ENCODE data around the gene DCANP1. TPM values are rescaled to one million over a fixed set of nuclear protein-coding genes. Genes with fewer than 3 reads are reported as not detected.

Gene DCANP1
- total RNA-seq, 1 experiment from 2014 or later: not detected

- TF ChIP-seq MYBL2 (CRISPR knock-in tag; IDR thresholded peaks at IDR 0.05): 0 out of 2 replicates have a peak, but pooled peaks have one; percentile 2
- TF ChIP-seq GABPB1 (CRISPR knock-in tag; IDR thresholded peaks at IDR 0.05): peak; percentile 56; the same call in 1 of the 2 replicates
- TF ChIP-seq, protein P1, sequence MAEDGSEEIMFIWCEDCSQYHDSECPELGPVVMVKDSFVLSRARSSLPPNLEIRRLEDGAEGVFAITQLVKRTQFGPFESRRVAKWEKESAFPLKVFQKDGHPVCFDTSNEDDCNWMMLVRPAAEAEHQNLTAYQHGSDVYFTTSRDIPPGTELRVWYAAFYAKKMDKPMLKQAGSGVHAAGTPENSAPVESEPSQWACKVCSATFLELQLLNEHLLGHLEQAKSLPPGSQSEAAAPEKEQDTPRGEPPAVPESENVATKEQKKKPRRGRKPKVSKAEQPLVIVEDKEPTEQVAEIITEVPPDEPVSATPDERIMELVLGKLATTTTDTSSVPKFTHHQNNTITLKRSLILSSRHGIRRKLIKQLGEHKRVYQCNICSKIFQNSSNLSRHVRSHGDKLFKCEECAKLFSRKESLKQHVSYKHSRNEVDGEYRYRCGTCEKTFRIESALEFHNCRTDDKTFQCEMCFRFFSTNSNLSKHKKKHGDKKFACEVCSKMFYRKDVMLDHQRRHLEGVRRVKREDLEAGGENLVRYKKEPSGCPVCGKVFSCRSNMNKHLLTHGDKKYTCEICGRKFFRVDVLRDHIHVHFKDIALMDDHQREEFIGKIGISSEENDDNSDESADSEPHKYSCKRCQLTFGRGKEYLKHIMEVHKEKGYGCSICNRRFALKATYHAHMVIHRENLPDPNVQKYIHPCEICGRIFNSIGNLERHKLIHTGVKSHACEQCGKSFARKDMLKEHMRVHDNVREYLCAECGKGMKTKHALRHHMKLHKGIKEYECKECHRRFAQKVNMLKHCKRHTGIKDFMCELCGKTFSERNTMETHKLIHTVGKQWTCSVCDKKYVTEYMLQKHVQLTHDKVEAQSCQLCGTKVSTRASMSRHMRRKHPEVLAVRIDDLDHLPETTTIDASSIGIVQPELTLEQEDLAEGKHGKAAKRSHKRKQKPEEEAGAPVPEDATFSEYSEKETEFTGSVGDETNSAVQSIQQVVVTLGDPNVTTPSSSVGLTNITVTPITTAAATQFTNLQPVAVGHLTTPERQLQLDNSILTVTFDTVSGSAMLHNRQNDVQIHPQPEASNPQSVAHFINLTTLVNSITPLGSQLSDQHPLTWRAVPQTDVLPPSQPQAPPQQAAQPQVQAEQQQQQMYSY (CRISPR knock-in tag; IDR thresholded peaks at IDR 0.05): no peak
- TF ChIP-seq TEAD1 (CRISPR knock-in tag; IDR thresholded peaks at IDR 0.05): no peak
- 0 out of 2 replicates have a peak, but pooled peaks have one; percentile 21 for TF ChIP-seq CREB1 (CRISPR knock-in tag; IDR thresholded peaks at IDR 0.05)
- TF ChIP-seq FOXK1 (CRISPR knock-in tag; IDR thresholded peaks at IDR 0.05): peak; percentile 62; the same call in 1 of the 2 replicates
- TF ChIP-seq, protein P2, sequence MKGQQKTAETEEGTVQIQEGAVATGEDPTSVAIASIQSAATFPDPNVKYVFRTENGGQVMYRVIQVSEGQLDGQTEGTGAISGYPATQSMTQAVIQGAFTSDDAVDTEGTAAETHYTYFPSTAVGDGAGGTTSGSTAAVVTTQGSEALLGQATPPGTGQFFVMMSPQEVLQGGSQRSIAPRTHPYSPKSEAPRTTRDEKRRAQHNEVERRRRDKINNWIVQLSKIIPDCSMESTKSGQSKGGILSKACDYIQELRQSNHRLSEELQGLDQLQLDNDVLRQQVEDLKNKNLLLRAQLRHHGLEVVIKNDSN (CRISPR knock-in tag; IDR thresholded peaks at IDR 0.05): no peak
- TF ChIP-seq ATF3 (CRISPR knock-in tag; conservative IDR thresholded peaks at IDR 0.05): no peak
- no peak for TF ChIP-seq ELF4 (CRISPR knock-in tag; IDR thresholded peaks at IDR 0.05; ENCODE audit: low read depth)
- TF ChIP-seq, protein P3, sequence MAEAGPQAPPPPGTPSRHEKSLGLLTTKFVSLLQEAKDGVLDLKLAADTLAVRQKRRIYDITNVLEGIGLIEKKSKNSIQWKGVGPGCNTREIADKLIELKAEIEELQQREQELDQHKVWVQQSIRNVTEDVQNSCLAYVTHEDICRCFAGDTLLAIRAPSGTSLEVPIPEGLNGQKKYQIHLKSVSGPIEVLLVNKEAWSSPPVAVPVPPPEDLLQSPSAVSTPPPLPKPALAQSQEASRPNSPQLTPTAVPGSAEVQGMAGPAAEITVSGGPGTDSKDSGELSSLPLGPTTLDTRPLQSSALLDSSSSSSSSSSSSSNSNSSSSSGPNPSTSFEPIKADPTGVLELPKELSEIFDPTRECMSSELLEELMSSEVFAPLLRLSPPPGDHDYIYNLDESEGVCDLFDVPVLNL (CRISPR knock-in tag; IDR thresholded peaks at IDR 0.05; ENCODE audit: borderline replicate concordance, low read depth): no peak
- peak; percentile 46; the same call in 1 of the 2 replicates for TF ChIP-seq CREM (CRISPR knock-in tag; IDR thresholded peaks at IDR 0.05)
- no peak for TF ChIP-seq ZNF263 (CRISPR knock-in tag; IDR thresholded peaks at IDR 0.05; ENCODE audit: low read depth)
- no peak for TF ChIP-seq ZNF532 (CRISPR knock-in tag; IDR thresholded peaks at IDR 0.05; ENCODE audit: borderline replicate concordance)
- TF ChIP-seq FOXP1 (CRISPR knock-in tag; IDR thresholded peaks at IDR 0.05; ENCODE audit: borderline replicate concordance): peak; percentile 58; the same call in 1 of the 2 replicates
- TF ChIP-seq RELA (CRISPR knock-in tag; IDR thresholded peaks at IDR 0.05; ENCODE audit: borderline replicate concordance): no peak
These were observed 48.0 kb downstream of the DCANP1 start, which contains the start of gene MACROH2A1 (continued) for GRCh38 chr5:135398855-135399793.

Measured in WTC11 (cell line).